NCI-H748 treated with DMSO at 0.1 percent for 48 hours (cell line): Measurements from ENCODE around the gene MZT1.
A peak's percentile ranks its signal among the peaks of the same experiment; 100 is the strongest.
"Not testable (repeated sequence)": the region's sequence is repeated elsewhere in the genome, so short reads cannot be mapped to it uniquely, and the experiment has no call there.

Experiments used
- DNase-seq: peaks from one replicate; lab custom pipeline; 2025; lab: John Stamatoyannopoulos, UW

MZT1 gene

GRCh38 chr13:72727417-72728289 lies at the start of gene MZT1, which contains the start of gene BORA:
Gene MZT1, minus strand, starts transcription at chr13:72727629. Its CDS starts 27 bp downstream, at chr13:72727602.
Gene BORA, plus strand, starts transcription at chr13:72727923. Its CDS starts 1,018 bp downstream, at chr13:72728941.
- DNase-seq = peak; percentile 92

DNA sequence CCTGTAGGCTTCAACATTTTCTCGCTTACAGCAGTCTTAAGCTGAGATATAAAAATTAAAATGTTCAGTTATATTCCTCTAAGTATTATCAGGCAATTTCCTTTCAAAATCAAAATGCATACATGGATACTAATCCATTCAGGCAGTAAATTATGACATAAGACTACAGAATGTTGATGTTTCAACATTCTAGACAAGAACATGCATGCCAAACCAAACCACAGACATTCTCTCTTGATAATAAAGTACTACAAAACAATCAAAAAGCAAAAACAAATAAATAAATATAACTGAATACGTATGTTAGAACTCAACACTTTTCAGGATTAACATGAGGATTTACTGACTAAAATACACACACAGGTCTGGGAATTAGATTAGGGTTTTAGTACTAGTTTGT lies 46.6 kb upstream of the MZT1 start:
- DNase-seq = no peak

DNA sequence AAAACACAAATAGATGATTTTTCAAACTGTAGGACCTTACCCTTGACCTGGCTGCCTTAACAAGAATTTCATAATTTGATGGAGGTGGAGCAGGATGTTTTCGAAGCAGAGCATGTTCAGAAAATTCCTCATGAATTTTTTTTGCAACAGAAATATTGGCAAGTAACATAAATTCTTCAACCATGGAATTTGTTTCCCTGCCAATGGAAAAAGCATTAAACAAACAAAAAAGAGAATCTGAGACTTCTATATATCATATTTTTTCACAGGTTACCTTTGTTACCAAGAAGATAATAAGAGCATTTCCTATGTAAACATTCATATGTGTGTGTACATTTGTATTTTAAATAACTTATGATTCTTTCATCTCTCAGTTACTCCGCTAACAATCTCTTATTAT lies 36.0 kb upstream of the MZT1 start:
- no peak for DNase-seq

DNA sequence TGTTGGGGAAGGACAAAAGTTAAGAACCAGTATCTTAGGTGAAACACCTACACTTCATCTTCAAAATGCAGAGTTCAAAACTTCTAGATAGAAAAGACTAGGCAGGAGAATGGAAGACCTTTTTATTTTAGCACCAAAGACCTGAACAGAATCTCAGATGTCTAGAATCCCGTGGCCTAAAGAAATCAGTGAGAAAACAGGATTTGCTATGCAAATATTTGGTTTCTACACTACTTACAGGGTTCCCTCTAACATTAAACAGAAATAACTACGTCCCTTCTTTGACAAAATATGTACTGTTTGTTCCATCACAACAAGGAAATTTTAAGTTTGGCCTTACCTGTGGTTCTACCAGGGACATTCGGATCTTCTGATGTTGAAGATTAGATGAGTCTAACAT lies 32.8 kb upstream of the MZT1 start:
- no peak for DNase-seq

DNA sequence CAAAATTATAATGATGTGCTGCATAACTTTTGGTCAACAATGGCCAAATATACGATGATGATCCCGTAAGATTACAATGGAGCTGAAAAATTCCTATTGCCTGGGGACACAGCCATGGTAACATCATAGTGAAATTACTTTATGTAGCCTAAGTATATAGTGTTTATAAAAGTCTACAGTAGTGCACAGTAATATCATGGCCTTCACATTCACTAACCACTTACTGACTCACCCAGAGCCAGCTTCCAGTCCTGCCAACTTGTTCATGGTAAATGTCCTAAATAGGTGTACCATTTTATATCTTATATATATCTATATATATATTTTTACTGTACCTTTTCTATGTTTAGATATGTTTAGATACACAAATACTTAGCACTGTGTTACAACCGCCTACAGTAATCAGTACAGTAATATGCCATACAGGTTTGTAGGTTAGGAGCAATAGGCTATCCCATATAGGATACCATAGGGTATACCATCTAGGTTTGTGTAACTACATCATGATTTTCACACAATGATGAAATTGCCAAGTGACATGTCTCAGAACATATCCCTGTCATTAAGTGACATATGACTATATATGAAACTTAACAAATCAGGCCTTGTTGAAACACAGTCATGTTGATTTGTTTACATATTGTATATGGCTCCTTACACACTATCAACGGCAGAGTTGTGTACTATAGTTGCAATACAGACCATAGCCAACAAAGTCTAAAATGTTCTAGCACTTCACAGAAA lies 30.5 kb upstream of the MZT1 start:
- DNase-seq = no peak

GRCh38 chr13:72754111-72754510 lies 26.7 kb upstream of the MZT1 start:
- no peak for DNase-seq

DNA sequence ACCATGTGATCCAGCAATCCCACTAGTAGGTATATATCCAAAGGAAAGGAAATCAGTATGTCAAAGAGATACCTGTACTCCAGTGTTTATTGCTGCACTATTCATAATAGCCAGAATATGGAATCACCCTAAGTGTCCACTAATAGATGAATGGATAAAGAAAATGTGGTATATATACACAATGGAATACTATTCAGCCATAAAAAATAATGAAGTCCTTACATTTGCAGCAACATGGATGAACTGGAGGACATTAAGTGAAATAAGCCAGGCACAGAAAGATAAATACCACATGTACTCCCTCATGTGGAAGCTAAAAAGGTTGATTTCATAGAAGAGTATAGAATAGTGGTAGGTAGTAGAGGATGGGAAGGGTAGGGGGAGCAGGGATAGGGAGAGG lies 23.8 kb upstream of the MZT1 start:
- no peak for DNase-seq

GRCh38 chr13:72745260-72745659 lies 17.8 kb upstream of the MZT1 start:
- no peak for DNase-seq

DNA sequence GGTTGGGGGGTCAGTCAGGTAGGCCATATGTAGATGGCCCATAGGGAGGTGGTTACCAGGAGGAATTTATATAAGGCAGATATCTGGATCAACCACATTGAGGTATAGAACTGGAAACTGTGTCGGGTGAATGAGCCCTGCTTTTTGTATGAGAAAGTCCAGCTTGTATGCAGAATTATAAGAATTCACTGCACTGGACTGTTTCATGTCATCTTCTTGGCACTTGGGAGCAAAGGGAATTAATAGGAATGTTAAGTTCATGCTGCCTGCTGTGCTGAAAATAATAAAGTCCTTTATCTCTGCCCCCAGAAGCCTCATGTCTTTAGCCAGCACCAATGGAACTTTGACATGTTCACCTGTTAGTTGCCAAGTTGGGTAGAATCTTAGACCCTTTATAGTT lies 12.6 kb upstream of the MZT1 start:
- no peak for DNase-seq

DNA sequence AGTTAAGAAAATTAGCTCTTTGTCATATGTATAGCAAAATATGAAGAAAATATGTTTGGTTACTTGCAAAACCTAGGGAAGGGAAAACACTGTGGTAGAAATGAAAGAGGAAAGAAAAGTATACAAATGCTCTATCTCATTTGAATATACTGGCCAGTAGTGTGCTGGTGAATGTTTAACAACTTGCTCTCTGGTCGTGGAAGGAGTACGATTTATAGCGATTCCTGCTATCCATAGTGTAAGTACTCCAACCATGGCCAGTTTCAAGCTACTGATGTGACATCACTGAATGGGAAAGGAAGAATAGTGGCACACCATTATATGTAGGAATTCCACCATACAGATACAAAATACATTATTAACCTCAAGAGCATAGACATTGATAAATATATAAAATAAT lies 9.6 kb upstream of the MZT1 start:
- no peak for DNase-seq

- no peak for DNase-seq
Observed at GRCh38 chr13:72728290-72728605, 819 bp upstream of the MZT1 start.

DNA sequence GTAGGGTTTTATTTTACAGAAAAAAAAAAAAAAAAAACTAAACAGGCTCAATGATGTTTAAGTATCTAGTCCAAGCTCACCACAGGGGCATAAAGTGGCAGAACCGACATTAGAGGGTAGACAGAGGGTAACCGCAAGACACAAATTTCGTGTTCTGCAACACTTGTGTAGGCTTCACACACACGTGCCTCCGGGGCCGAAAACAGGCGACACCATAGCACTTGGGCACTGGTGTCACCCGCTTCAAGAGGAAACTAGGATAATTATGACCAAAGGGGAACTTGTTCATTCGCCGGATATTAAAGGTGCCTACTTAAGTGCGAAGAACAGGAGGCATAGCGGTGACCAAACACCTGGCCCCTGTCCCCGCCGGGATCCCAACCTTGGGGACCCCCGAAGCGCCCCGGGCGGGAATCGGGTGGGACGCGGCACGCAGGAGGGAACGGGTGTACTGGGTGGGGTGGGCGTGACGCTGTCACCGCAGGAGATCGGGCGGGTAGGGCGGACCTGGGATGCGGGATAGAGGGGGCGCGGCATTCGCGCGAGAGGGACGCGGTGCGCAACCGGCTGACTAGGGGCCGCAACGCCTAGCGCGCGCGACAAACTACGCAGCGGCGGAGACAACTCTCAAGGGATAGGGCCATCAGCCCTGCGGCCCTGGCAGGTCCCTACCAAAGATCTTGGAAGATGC lies 558 bp downstream of the MZT1 start:
- no peak for DNase-seq

DNA sequence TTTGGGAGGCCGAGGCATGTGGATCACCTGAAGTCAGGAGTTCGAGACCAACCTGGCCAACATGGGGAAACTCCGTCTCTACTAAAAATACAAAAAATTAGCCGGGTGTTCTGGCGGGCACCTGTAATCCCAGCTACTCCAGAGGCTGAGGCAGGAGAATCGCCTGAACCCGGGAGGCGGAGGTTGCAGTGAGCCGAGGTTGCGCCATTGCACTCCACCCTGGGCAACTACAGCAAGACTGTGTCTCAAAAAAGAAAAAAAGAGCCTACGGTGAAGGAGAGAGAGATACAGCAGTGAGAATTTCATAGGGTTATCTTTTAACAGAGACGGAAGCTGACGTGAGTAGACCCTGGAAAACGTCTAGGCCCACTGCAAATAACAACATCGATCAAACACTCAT lies 1.2 kb downstream of the MZT1 start:
- not testable (repeated sequence) for DNase-seq

GRCh38 chr13:72716776-72717175 lies 10.7 kb downstream of the MZT1 start:
- no peak for DNase-seq

GRCh38 chr13:72700509-72700908 lies 26.9 kb downstream of the MZT1 start:
- no peak for DNase-seq

DNA sequence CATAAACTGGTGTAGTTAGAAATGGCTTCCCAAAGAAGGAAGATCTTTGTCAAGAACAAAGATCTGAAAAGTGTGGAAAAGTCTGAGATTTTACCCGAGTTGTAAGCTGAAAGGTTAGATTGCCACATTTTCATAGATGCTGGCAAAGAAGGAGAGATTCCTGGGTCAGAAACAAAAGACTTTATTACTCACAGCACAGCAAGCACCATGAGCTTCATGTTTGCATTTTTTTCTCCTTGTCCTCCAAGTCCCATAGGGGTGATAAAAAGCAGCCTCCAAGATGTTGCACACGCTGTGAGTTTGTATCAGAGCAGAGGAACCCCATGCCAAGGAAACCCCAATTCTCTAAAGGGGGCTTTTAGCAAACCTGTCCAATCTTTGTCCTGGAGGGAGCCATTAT lies 29.3 kb downstream of the MZT1 start:
- no peak for DNase-seq

- peak; percentile 8 for DNase-seq
Observed at GRCh38 chr13:72696579-72696978, 30.9 kb downstream of the MZT1 start.

- no peak for DNase-seq
Observed at GRCh38 chr13:72694314-72694713, 33.1 kb downstream of the MZT1 start.

GRCh38 chr13:72693832-72694231 lies 33.6 kb downstream of the MZT1 start:
- DNase-seq = no peak

DNA sequence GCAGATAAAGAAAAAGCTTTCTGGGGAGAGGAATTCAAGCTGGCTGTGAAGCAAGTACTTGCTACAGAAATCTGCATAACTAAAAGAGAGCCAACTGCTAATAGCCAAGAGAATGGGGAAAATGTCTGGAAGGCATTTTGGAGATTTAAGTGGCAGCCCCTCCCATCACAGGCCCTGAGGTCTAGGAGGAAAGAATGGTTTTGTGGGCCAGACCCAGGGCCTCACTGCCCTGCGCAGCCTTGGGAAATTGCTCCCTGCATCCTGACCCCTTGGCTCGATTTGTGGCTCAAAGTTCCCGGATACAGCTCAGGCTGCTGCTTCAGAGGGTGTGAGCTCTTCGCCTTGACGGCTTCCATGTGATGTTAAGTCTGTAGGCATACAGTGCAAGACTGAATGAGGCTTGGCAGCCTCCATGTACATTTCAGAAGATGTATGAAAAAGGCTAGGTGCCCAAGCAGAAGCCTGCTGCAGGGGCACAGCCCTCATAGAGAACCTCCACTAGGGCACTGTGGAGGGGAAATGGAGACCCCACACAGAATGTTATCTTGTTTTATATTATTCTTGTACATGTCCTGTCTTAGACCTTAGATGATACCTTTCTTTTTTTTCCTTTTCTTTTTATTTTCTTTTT lies 34.4 kb downstream of the MZT1 start:
- no peak for DNase-seq

GRCh38 chr13:72689181-72689696 lies 38.2 kb downstream of the MZT1 start:
- DNase-seq = no peak

DNA sequence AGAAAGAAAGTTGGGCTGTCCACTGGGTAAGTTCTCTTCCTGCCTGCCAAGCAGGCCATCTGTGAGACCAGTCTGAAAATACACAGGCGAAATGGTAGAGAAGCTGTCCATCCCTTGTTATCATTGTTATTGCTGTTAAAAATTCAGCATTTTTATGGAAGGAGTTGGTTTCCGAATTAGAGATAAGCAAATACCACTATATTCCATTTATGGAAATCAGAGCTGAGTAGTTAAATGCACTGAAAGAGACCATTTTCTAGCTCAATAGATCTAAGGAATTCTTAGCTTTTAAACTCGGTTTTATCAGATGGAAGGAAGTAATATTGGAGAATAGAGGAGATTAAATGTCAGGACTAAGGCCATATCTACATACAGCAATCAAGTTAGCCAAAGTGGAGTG lies 40.7 kb downstream of the MZT1 start:
- no peak for DNase-seq
